GM21619 (cell line): ENCODE measurements around the gene KCNJ13.
"Not testable (repeated sequence)": the region's sequence is repeated elsewhere in the genome, so short reads cannot be mapped to it uniquely, and the experiment has no call there.

ENCODE experiments used
- ATAC-seq: cut with Tn5 transposase; IDR thresholded peaks from one replicate; pipeline ENCODE4 v1.9.1; 2021; ENCODE audit not compliant: unreplicated experiment

Gene KCNJ13

DNA sequence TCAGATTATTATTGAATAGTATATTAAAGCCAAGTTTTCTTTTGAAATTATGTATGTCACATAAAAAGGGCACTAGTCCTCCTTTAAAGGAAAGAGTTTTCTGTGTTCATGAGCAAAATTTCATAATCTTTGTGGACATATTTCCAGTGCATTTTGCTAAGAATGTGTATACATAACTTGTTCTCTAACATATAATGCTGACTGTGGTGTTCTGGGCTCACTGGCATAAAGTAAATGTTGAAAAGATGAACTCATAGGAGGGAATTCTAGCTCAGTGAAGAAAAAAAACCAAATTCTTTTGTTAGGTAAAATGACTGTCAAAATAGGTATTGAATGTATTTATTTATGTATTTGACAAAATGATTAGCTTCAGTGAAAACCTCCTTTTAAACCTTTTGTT lies 6.2 kb downstream of the KCNJ13 start:
- no peak for ATAC-seq

DNA sequence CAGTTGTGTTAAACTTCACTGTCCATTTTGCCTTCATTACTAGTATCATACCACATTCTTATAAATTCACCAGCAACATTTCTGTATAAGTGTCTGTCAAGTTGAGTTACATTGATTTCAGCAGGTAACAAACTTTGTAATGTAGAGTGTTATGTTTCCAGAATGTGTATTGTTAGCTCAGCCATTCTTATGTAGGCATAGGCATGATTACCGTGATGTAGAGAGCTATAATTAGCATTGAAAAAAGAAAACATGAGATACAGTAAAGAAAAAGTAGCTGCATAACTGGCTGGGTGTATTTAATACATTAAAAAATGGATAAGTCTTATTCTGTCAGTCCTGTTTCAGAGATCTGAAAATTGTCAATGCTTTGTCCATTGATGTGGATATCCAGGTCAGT lies 8.5 kb downstream of the KCNJ13 start:
- no peak for ATAC-seq

DNA sequence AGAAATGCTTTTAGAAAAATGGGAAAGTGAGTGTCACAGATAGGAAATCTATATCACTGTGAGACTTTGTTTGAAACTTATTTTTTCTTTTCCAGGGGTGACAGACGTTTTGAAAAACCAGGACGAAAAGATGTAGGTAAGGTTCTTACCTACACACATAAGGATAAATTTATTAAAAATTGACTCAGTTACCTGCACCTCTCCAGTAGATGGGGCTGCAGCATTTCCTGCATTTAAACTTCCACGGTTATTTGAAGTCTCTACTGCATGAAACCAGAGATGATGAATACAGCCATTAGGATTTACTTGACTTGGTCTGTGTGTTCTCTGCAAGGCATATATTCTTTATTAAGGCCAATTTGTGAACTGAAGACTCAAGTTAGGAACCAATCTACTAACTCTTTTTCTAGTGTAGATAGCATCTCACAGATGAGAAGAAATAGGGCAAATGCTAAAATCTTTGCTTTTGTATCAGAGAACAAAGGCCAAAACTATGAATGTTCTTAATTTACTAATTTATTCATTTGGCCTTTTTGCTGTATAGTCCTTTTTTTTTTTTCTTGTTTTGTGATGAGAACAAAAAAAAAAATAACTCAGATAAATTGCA lies 15.0 kb downstream of the KCNJ13 start:
- ATAC-seq = no peak

DNA sequence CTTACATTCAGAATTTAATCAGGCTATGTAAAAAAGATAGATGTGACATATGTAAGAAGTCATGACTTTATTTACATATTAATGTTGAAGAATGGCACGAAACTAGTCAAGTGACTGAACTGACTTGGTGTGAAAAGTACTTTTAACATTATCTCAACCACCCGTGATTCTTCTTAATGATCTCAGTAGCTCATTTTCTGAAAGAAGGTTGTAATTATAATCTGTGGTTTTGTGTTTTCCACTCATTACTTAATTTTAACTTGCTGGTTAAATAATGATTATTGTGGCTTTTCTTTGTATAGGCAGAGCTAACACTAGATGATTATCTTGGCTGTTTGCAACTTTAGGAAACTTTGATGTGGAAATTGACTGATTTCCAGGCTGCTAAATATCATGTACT lies 18.5 kb downstream of the KCNJ13 start:
- no peak for ATAC-seq

DNA sequence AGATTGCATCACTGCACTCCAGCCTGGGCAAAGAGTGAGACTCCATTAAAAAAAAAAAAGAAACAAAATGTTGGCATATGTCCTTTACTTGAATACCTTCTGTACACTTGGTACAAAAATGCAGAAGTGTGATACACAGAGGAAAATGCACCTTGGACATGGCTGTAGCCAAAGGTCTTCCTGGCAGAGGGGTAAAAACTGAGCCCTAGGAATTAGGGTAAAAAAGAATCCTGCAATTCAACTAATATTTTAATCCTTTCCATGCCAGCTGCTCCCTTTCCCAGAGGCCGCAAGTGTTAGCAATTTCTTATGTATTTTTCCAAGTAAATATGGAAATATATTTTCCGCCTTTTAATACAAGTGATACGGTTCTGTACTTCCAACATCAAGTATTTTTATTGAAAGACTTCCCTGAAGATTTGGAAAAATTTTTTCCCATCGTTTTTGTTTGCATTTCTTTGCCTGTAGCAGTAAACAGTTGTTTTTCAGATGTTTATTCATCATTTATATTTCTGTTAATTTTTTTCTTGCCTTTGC lies 26.2 kb downstream of the KCNJ13 start:
- no peak for ATAC-seq

DNA sequence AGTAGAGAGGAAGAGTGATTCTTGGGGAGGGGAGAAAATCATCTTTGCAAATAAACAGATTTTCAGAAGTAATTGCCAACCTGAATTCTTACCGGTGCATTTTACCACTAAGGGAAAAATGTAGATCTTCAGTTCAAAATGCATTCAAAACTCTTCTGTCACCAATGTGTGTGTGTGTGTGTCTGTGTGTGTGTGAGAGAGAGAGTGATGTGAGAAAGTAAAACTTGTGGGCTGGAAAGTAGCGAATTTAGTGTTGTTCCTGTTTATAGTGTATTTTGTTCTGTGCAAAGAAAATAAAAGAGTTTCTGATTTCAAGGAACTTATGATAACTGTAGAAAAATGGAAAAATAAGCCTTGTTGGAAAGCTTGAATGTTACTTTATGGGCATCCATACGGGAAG lies 27.0 kb downstream of the KCNJ13 start:
- ATAC-seq = no peak

DNA sequence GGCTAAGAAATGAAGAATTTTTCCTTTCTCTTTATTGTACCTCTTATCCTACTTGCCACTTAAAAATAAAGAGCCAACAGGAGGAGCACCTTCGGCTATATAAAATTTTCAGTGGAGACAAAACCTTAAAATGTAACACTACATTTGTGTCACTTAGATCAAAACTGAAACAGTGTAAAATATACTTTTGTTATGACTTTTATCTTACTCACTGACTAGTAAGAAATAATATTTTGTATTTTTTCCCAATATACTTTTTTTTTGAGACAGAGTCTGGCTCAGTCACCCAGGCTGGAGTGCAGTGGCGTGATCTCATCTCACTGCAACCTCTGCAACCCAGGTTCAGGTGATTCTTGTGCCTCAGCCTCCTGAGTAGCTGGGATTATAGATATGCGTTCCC lies 28.3 kb downstream of the KCNJ13 start:
- ATAC-seq = no peak

DNA sequence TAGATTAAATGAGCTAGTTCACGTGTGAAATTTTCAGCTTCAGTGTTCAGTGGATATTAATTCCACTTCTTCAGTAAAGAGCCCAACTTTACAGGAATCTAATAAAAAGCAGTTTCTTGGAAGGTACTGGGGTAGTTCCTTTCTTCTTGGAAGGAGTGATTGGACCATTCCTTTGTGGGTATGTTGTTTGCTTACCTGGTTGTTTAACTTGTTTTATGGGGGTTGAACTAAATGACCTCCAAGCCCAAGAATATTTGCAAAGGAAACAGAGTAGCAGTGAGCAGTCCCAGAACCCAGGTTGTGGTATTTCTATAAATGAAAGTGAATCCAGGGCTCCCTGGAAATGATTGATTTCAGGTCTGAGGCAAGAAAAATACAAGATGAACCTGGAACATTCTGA lies 31.4 kb downstream of the KCNJ13 start:
- ATAC-seq = no peak

DNA sequence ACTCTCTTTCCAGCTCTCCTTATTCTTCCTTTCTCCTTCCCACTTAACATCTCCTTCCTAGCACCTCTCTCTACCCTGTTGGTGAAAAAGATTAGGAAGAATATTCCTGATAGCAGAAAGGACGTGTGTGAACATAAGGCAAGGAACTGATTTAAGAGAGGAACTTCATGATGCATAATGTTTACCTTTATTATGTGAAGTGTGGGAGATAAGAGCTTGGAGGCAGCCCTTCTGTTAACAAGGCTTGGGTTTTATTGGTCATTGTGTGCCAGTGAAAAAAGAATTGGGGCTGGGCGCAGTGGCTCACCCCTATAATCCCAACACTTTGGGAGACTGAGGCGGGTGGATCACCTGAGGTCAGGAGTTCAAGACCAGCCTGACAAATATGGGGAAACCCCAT lies 34.4 kb downstream of the KCNJ13 start:
- no peak for ATAC-seq

DNA sequence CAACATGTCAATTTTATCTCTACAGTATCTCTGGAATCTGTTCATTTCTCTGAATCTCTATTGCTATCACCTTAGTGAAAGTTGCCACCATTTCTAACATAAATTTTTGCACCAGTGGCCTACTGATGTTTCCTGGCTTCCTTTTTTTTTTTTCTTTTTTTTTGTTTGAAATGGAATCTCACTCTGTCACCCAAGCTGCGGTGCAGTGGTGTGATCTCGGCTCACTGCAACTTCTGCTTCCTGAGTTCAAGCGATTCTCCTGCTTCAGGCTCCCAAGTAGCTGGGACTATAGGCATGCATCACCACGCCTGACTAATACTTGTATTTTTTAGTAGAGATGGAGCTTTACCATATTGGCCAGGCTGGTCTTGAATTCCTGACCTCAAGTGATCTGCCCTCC lies 35.1 kb downstream of the KCNJ13 start:
- ATAC-seq = no peak

DNA sequence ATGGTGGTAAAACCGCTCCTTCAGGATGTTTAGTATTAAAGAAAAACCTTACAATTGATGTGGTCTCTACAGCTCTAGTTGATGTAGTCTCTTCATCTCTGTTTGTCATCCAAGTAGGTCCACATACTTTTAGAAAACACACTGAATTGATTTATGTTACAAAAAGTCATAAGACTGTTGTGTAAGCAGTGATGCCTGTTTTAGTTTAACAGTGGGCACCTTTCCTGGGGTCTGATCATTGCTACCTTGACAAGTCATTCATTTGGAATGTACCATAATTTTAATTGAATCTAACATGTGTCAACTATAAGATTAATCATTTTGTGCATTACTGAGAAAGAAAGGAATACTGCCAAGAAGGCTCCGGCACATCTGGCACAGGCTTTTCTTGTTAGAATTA lies 44.9 kb downstream of the KCNJ13 start:
- ATAC-seq = no peak

DNA sequence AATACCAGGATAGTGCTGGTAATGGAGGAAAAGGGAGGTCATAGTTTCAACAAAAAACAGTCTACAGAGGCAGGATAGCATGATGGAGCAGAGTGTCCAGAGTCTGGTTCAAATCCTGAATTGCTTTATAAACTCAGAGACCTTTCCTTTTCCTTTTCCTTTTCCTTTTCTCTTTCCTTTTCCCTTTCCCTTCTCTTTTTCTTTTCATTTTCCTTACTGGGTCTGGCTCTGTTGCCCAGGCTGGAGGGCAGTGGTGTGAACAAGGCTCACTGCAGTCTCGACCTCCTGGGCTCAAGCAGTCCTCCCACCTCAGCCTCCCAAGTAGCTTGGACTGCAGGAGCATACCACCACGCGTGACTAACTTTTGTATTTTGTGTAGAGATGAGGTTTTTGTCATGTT lies 47.6 kb downstream of the KCNJ13 start:
- ATAC-seq = no peak

DNA sequence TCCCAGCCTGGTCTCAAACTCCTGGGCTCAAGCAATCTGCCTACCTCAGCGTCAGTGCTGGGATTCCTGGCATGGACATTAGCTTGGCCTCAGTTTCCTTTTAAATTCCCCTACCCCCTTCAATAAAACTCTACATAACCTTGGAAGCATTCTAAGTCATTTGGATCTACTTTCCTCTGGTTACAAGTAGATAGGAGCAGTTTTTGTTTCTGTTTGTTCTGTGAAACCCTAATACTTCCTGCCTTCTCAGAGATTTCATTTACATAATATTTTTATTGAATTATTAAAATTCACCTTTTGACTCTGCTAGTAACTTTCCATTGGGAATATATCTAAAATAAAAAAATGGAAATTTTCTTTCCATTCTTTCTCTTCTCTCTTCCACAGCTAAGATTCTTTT lies 53.3 kb downstream of the KCNJ13 start:
- ATAC-seq = no peak

DNA sequence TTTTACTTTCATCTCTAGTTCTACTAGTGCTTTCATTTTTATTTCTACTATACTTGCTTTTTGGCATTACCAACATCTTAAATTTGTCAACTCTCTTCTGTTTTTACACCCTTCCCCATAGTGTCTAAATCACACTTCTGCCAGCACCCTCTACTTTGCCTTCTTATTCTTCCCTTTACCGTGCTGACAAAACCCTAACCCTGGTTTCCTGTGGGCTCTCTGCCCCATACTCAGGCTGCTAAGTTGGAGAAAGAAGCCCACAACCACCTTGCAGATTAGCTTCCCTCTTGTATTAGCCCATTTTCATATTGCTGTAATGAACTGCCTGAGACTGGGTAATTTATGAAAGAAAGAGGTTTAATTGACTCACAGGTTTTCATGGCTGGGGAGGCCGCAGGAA lies 54.5 kb downstream of the KCNJ13 start:
- ATAC-seq = no peak

DNA sequence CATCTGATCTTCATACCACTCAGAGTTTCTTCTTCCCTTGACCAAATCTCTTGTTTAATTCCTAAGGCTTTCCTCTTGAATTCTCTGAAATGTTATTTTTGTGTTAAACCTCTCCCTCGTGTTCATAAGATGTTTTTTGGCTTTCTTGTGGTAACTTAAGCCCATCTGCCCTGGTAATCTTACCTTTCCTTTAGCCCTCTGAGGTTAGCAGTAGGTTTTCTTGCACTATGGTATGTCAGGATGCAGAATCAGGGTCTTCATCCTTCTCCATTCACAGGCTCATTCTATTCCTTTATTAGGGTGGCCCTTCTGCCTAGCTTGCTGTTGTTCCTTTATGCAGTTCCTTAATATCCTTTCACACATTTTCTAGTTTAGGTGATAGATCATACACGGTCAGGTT lies 55.1 kb downstream of the KCNJ13 start:
- no peak for ATAC-seq

DNA sequence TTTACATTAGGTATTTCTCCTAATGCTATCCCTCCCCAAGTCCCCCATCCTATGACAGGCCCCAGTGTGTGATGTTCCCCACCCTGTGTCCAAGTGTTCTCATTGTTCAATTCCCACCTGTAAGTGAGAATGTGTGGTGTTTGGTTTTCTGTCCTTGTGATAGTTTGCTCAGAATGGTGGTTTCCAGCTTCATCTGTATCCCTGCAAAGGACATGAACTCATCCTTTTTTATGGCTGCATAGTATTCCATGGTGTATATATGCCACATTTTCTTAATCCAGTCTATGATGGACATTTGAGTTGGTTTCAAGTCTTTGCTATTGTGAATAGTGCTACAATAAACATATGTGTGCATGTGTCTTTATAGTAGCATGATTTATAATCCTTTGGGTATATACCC lies 56.3 kb downstream of the KCNJ13 start:
- ATAC-seq = not testable (repeated sequence)
